K562 (cell line): Measurements from ENCODE around the gene TK1. TPM values are rescaled to one million over a fixed set of nuclear protein-coding genes. Genes with fewer than 3 reads are reported as not detected.

Source experiments
- ATAC-seq: fragments of 200-7000 bp; cut with Tn5 transposase; 3 replicates; pipeline ENCODE4 v1.9.1; 2020; ENCODE audit warnings: moderate library complexity
- BruUV-seq: library from RNA; stranded (reverse); fragments of 400-500 nt; replicated peaks from 2 replicates; lab custom pipeline; 2021; lab: Mats Ljungman, UMichigan
- CTCF ChIA-PET: fragments of 300-600 bp; formaldehyde crosslinking; extraction: SDS; loops from one replicate; lab custom pipeline; 2021; ENCODE audit warnings: low intra/inter-chr PET ratio; lab: Yijun Ruan, JAX
- POLR2A ChIA-PET: fragments of 300-600, 350-650 bp; sonication (Branson Sonifier 250); formaldehyde crosslinking; extraction: SDS; loops from one replicate; lab custom pipeline; 2021; ENCODE audit warnings: antibody characterized with exemption, inconsistent platforms; lab: Yijun Ruan, JAX
- DNase-seq, 4 experiments: peaks; one replicate each; pipeline versions ENCODE4 v3.0.0 to v3.0.0-alpha.2; 2011 to 2018; ENCODE audit warnings: low spot score in 3 of 4, mixed read lengths in 3 of 4; ENCODE audit errors: extremely low read depth in 1 of 4
- FAIRE-seq: peaks from 2 replicates; lab custom pipeline; 2011; peaks lifted over from hg19 to GRCh38; lab: Jason Lieb, UNC
- H2AFZ ChIP-seq: 2 replicates; pipeline ENCODE4 v1.6.0; 2011; ENCODE audit warnings: low read depth, low read length, control low read depth, inconsistent platforms
- H3K27ac ChIP-seq: fragments of 200-600 bp; 3 replicates; pipeline ENCODE4 v1.8.0; 2011; ENCODE audit warnings: low read depth, mild to moderate bottlenecking, control low read depth, inconsistent platforms, low read length, moderate library complexity, mixed read lengths; ENCODE audit errors: extremely low read depth
- H3K27me3 ChIP-seq, 2 experiments: fragments of 300-600 bp in 1 of 2; 2 replicates in 1 of 2; 3 replicates in 1 of 2; pipeline versions ENCODE4 v1.6.0 to v1.8.0; 2011; ENCODE audit warnings: inconsistent platforms in 2 of 2, low read length in 2 of 2, mild to moderate bottlenecking in 1 of 2, mixed read lengths in 1 of 2, moderate library complexity in 1 of 2; ENCODE audit not compliant: control insufficient read depth in 2 of 2, insufficient read depth in 2 of 2
- H3K36me3 ChIP-seq: fragments of 300-600 bp; 3 replicates; pipeline ENCODE4 v1.8.0; 2011; ENCODE audit warnings: mild to moderate bottlenecking, low read length, inconsistent platforms; ENCODE audit not compliant: control insufficient read depth, insufficient read depth
- H3K4me1 ChIP-seq, 2 experiments: fragments of 200-600 bp in 1 of 2; replicated peaks in 1 of 2; 2 replicates in 1 of 2; 3 replicates in 1 of 2; pipeline versions ENCODE4 v1.5.1 to v1.8.0; 2011; ENCODE audit warnings: inconsistent platforms in 2 of 2, low read length in 2 of 2, mild to moderate bottlenecking in 1 of 2, mixed read lengths in 1 of 2, moderate library complexity in 1 of 2; ENCODE audit not compliant: control insufficient read depth in 2 of 2, insufficient read depth in 2 of 2
- H3K4me2 ChIP-seq: 2 replicates; pipeline ENCODE4 v1.6.1; 2011; ENCODE audit warnings: low read length, control low read depth, inconsistent platforms, mixed read lengths; ENCODE audit not compliant: insufficient read depth
- H3K4me3 ChIP-seq: fragments of 200-600 bp; sonication (generic), shearing (Covaris generic); 2 replicates; pipeline ENCODE4 v1.5.1; 2016; ENCODE audit warnings: control low read depth, inconsistent platforms
- H3K79me2 ChIP-seq: fragments of 200-600 bp; 3 replicates; pipeline ENCODE4 v1.8.0; 2011; ENCODE audit warnings: low read length, inconsistent platforms; ENCODE audit not compliant: control insufficient read depth, insufficient read depth
- H3K9ac ChIP-seq, 2 experiments: 2 replicates each; pipeline versions ENCODE4 v1.6.0 to v1.6.1; 2011; ENCODE audit warnings: low read depth in 2 of 2, low read length in 2 of 2, control low read depth in 1 of 2, inconsistent platforms in 1 of 2, mild to moderate bottlenecking in 1 of 2, mixed read lengths in 1 of 2; ENCODE audit not compliant: insufficient read depth in 1 of 2
- H3K9me1 ChIP-seq: one replicate; pipeline ENCODE4 v1.6.0; 2011; ENCODE audit warnings: inconsistent platforms, mild to moderate bottlenecking, low read length, moderate library complexity; ENCODE audit not compliant: control insufficient read depth, insufficient read depth
- H3K9me3 ChIP-seq: replicated peaks from 2 replicates; pipeline ENCODE4 v1.5.1; 2011; ENCODE audit warnings: low read depth, low read length, inconsistent platforms; ENCODE audit not compliant: control insufficient read depth, insufficient read depth
- H4K20me1 ChIP-seq: replicated peaks from 2 replicates; pipeline ENCODE4 v1.6.1; 2011; ENCODE audit warnings: low read length, inconsistent platforms, mixed read lengths; ENCODE audit not compliant: control insufficient read depth, insufficient read depth
- ARID3A ChIP-seq: IDR thresholded peaks from 2 replicates; pipeline ENCODE4 v1.6.1; 2012; ENCODE audit warnings: low read depth, low read length, improper control_type of control experiment, borderline replicate concordance
- JUN ChIP-seq, 2 experiments: sonication (generic) in 1 of 2; formaldehyde crosslinking in 1 of 2; IDR thresholded peaks; 2 replicates each; pipeline versions ENCODE4 v1.6.1 to v1.8.0; 2012 to 2022; ENCODE audit warnings: borderline replicate concordance in 2 of 2, mild to moderate bottlenecking in 2 of 2, improper control_type of control experiment in 1 of 2, low read depth in 1 of 2, low read length in 1 of 2, missing genetic modification reagents in 1 of 2
- NR2C2 ChIP-seq, 2 experiments: fragments of 200-800 bp in 1 of 2; sonication (Bioruptor generic) in 1 of 2; sonication (generic) in 1 of 2; formaldehyde crosslinking in 1 of 2; IDR thresholded peaks; 2 replicates each; pipeline versions ENCODE4 v1.6.1 to v1.8.0; 2016 to 2022; ENCODE audit warnings: mild to moderate bottlenecking in 1 of 2, missing compliant biosample characterization in 1 of 2, missing genetic modification characterization in 1 of 2, missing genetic modification reagents in 1 of 2
- ZNF143 ChIP-seq: sonication (generic); formaldehyde crosslinking; IDR thresholded peaks from 2 replicates; pipeline ENCODE4 v1.9.0; 2022; ENCODE audit warnings: mild to moderate bottlenecking, missing genetic modification reagents
- ZNF518B ChIP-seq: fragments of 250-450 bp; sonication (Bioruptor Pico); IDR thresholded peaks from 2 replicates; pipeline ENCODE4 v1.5.0; 2021; ENCODE audit warnings: mild to moderate bottlenecking, moderate library complexity
- ZNF75A ChIP-seq: fragments of 450-650 bp; formaldehyde crosslinking; IDR thresholded peaks from 2 replicates; pipeline ENCODE4 v1.4.0; 2020; ENCODE audit warnings: mild to moderate bottlenecking
- WGBS: fragments of 100-300 bp; shearing (Covaris generic); methylation state at CpG from one replicate; pipeline ENCODE4 v1.1.6; 2016; ENCODE audit warnings: low coverage, mixed read lengths; ENCODE audit not compliant: insufficient coverage; ENCODE audit errors: missing lambda C conversion rate; 5-methylcytosine and 5-hydroxymethylcytosine counted together
- in situ Hi-C: fragments of 300-500 bp; cut with MboI; formaldehyde crosslinking; loops from 4 replicates; pipeline ENCODE4 v1.15.0; 2018; ENCODE audit warnings: inconsistent platforms, mixed read lengths
- intact Hi-C: fragments of 100-400 bp; cut with micrococcal nuclease; formaldehyde crosslinking; loops from 2 replicates; pipeline ENCODE4 v1.14.2; 2022
- polyA plus RNA-seq, 8 experiments: library from polyadenylated mRNA; depleted of rRNA in 4 of 8; stranded (reverse) in 5 of 8; unstranded in 3 of 8; fragments of >200 nt; fragmentation: Nextera tagmentation in 2 of 8; fragmentation: Illumina TruSeq in 1 of 8; extraction: Ambion mirVana in 2 of 8; extraction: Trizol in 1 of 8; gene quantifications; 2 replicates each; pipeline versions ENCODE4 v1.2.1 to v1.2.3, GENCODE V29; 2011 to 2014; ENCODE audit warnings: inconsistent platforms in 1 of 8, missing spikeins in 1 of 8
- total RNA-seq, 7 experiments: library from RNA; depleted of rRNA in 6 of 7; stranded (reverse); fragments of >200 nt in 6 of 7; fragmentation: Illumina TruSeq in 2 of 7; extraction: Trizol in 2 of 7; gene quantifications; 2 replicates each; pipeline versions ENCODE4 v1.2.1 to v1.2.3, GENCODE V29; 2011 to 2021; ENCODE audit warnings: low replicate concordance in 1 of 7

TK1 gene
- total and polyA plus RNA-seq, 9 of the 15 experiments (the other 6 are each of a cell fraction or from before 2014, with no cell fraction given): 8.4 to 280 (median 103) TPM

GRCh38 chr17:78135858-78136500 is 50.9 kb downstream of the TK1 start (continued):
- TF ChIP-seq ZNF518B (no peak), ARID3A (no peak)

- FAIRE-seq (no peak), DNase-seq (no peak), ATAC-seq (no peak)
- H4K20me1 ChIP-seq: no peaks in the 10 kb centered on the region
- H3K9me1 ChIP-seq: no peaks in the 10 kb centered on the region
- no peak overlapping the region for H3K4me2 ChIP-seq
- H3K27me3 ChIP-seq: no peaks in the 10 kb centered on the region
- H3K4me3 ChIP-seq: no peak overlapping the region
- peak overlapping the region in 1 of 2 experiments; percentile 60; a peak in 1 of 4 replicates for H3K9ac ChIP-seq
- H2AFZ ChIP-seq: no peak overlapping the region
- ChIA-PET POLR2A (interaction anchor here (0.6 to 1.5 kb wide), 4 partner anchors 8 to 52 kb away, joined by 3 to 8 read pairs (median 4); partner anchors contain the start of genes AFMID and TK1), CTCF (no interaction called here)
- TF ChIP-seq NR2C2 (CRISPR knock-in tag; IDR thresholded peaks at IDR 0.05) (no peak), NR2C2 (tag; IDR thresholded peaks at IDR 0.05) (no peak), ZNF75A (CRISPR knock-in tag) (no peak), ZNF143 (peak; percentile 16; the same call in 1 of the 2 replicates), JUN (IDR thresholded peaks at IDR 0.05; ENCODE audit: borderline replicate concordance, low read depth, low read length) (no peak), JUN (CRISPR knock-in tag; IDR thresholded peaks at IDR 0.05; ENCODE audit: borderline replicate concordance) (0 out of 2 replicates have a peak, but pooled peaks have one; percentile 28)
- H3K36me3 ChIP-seq: no peaks in the 10 kb centered on the region
- WGBS: 74% methylated on average over 9 of the region's 9 CpGs
- BruUV-seq: no TSS peak
- peaks cover 67 to 100% of the 10 kb centered on the region in 2 experiments for H3K4me1 ChIP-seq
- no peak overlapping the region for H3K27ac ChIP-seq
- no peaks in the 10 kb centered on the region for H3K9me3 ChIP-seq
- peaks cover 14% of the 10 kb centered on the region; the same call in 2 of the 3 replicates for H3K79me2 ChIP-seq
- in situ Hi-C loops (no loop called here), intact Hi-C loops (loop anchor here (2.0 to 5.0 kb wide), 2 partner anchors 52 to 116 kb away; partner anchors contain the start of genes AFMID and TK1)
Observed at GRCh38 chr17:78134899-78135385, 51.9 kb downstream of the TK1 start.
